ENCODE results near the gene CRLF2. TPM values are rescaled to one million over a fixed set of nuclear protein-coding genes. Genes with fewer than 3 reads are reported as not detected.
"Not testable (repeated sequence)": the region's sequence is repeated elsewhere in the genome, so short reads cannot be mapped to it uniquely, and the experiment has no call there.

CRLF2 gene
- total RNA-seq, 2 donors from 2014 or later: not detected

DNA sequence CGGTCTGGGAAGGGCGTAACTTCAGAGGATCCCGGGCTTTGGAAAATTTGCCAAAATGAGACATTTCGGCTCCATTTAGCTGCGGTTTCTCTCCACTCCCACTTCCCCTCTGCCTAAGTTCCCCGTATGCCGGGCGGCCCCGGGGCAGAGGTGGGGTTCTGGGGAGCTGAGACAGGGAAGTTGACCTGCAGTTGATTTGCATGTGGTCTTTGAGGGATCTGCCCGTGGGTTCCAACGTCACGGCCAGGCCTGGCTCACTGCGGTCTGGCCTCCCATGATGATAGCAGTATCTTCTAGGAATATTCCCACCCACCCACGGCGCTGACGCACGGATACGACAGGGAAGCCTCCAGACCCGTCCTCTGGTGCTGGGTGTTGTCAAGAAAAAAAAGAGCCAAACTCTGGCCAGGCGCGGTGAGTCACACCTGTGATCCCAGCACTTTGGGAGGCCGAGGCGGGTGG is 27.3 kb upstream of the CRLF2 start:
- Histone ChIP-seq H3K36me3 (ENCODE audit: control insufficient read depth, insufficient read depth, low read length) (no peaks in the 10 kb centered on the region), H3K27me3 (ENCODE audit: control insufficient read depth, insufficient read depth, low read length, poor library complexity, severe bottlenecking) (no peaks in the 10 kb centered on the region), H3K9me3 (ENCODE audit: control insufficient read depth, low read length) (no peaks in the 10 kb centered on the region), H3K4me1 (ENCODE audit: control insufficient read depth, insufficient read depth, low read length) (no peaks in the 10 kb centered on the region), H3K9ac (ENCODE audit: extremely low read depth, low read length, poor library complexity, severe bottlenecking) (no peak overlapping the region), H3K4me3 (ENCODE audit: low read length) (no peak overlapping the region), H3K27ac (ENCODE audit: low read depth, low read length) (no peak overlapping the region)
- Mint-ChIP-seq H3K27me3 (ENCODE audit: insufficient read depth) (no peaks in the 10 kb centered on the region), H3K9me3 (peaks cover 26% of the 10 kb centered on the region), H3K4me3 (no peak overlapping the region), H3K36me3 (ENCODE audit: low read depth) (peaks cover 5% of the 10 kb centered on the region), H3K4me1 (peaks cover 2% of the 10 kb centered on the region), H3K27ac (no peak overlapping the region)
- TF ChIP-seq, protein P1, sequence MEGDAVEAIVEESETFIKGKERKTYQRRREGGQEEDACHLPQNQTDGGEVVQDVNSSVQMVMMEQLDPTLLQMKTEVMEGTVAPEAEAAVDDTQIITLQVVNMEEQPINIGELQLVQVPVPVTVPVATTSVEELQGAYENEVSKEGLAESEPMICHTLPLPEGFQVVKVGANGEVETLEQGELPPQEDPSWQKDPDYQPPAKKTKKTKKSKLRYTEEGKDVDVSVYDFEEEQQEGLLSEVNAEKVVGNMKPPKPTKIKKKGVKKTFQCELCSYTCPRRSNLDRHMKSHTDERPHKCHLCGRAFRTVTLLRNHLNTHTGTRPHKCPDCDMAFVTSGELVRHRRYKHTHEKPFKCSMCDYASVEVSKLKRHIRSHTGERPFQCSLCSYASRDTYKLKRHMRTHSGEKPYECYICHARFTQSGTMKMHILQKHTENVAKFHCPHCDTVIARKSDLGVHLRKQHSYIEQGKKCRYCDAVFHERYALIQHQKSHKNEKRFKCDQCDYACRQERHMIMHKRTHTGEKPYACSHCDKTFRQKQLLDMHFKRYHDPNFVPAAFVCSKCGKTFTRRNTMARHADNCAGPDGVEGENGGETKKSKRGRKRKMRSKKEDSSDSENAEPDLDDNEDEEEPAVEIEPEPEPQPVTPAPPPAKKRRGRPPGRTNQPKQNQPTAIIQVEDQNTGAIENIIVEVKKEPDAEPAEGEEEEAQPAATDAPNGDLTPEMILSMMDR (conservative IDR thresholded peaks at IDR 0.05): no peak
- WGBS, 2 experiments (ENCODE audit: insufficient coverage in 1 of 2, insufficient read length in 1 of 2): 96 to 100% methylated on average over 8 to 23 of the region's 23 CpGs
- no peak for DNase-seq

DNA sequence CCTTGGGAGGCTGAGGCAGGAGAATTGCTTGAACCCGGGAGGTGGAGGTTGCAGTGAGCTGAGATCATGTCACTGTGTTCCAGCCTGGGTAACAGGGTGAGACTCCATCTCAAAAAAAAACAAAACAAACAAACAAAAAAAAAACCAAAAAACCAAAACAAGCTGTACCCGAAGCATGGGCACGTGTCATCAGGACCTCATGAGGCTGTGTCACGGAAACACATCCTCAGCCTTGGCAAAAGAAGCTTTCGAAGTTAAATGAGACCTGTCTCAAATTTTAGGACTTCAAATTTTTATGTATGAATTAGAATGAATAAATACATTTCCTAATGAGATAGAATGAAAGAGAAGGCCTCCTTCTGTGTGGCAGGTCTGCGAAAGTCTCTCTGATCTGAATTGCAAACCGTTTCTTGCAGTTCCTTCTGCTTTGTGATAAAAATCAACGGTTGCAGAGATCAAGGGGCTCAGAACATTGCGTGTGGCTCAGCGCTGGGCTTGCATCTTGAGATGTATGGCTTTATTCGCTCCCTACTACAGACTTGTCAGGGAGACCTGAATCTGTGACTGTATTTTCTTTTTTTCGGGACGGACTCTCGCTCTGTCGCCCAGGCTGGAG is 19.5 kb upstream of the CRLF2 start:
- H3K27ac Mint-ChIP-seq: no peak overlapping the region
- Histone ChIP-seq H3K36me3 (ENCODE audit: control insufficient read depth, insufficient read depth, low read length) (no peaks in the 10 kb centered on the region), H3K27ac (ENCODE audit: low read depth, low read length) (no peak overlapping the region), H3K4me1 (ENCODE audit: control insufficient read depth, insufficient read depth, low read length) (no peaks in the 10 kb centered on the region), H3K27me3 (ENCODE audit: control insufficient read depth, insufficient read depth, low read length, poor library complexity, severe bottlenecking) (no peaks in the 10 kb centered on the region), H3K9me3 (ENCODE audit: control insufficient read depth, low read length) (peaks cover 15% of the 10 kb centered on the region), H3K4me3 (ENCODE audit: low read length) (no peak overlapping the region), H3K9ac (ENCODE audit: extremely low read depth, low read length, poor library complexity, severe bottlenecking) (no peak overlapping the region)
- H3K4me3 Mint-ChIP-seq: no peak overlapping the region
- 82 to 83% methylated on average over 13 to 15 of the region's 15 CpGs for WGBS, 2 experiments (ENCODE audit: insufficient coverage in 1 of 2, insufficient read length in 1 of 2)
- TF ChIP-seq, protein P1 (conservative IDR thresholded peaks at IDR 0.05): no peak
- H3K9me3 Mint-ChIP-seq: peaks cover 53% of the 10 kb centered on the region
- no peak for DNase-seq
- peaks cover 13% of the 10 kb centered on the region for H3K36me3 Mint-ChIP-seq (ENCODE audit: low read depth)
- no peaks in the 10 kb centered on the region for H3K4me1 Mint-ChIP-seq
- H3K27me3 Mint-ChIP-seq (ENCODE audit: insufficient read depth): peaks cover 1% of the 10 kb centered on the region

DNA sequence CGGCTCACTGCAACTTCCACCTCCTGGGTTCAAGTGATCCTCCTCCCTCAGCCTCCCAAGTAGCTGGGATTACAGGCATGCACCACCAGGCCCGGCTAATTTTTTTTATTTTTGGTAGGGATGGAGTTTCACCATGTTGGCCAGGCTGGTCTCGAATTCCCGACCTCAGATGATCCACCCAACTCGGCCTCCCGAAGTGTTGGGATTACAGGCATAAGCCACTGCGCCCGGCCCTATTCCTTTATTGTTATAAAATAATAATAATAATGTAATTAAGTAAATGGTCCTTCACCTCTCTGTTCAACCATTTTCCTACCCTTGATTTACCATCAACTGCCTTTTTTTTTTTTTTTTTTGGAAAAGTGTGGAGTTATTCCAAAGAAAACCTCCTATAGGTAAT is 15.7 kb upstream of the CRLF2 start:
- H3K27me3 Mint-ChIP-seq (ENCODE audit: insufficient read depth); H3K27ac Mint-ChIP-seq; H3K27ac ChIP-seq (ENCODE audit: low read depth, low read length); H3K4me1 ChIP-seq (ENCODE audit: control insufficient read depth, insufficient read depth, low read length); H3K4me3 ChIP-seq (ENCODE audit: low read length); H3K27me3 ChIP-seq (ENCODE audit: control insufficient read depth, insufficient read depth, low read length, poor library complexity, severe bottlenecking); H3K4me3 Mint-ChIP-seq; H3K4me1 Mint-ChIP-seq; H3K9ac ChIP-seq (ENCODE audit: extremely low read depth, low read length, poor library complexity, severe bottlenecking); H3K36me3 ChIP-seq (ENCODE audit: control insufficient read depth, insufficient read depth, low read length); DNase-seq: not testable (repeated sequence)
- H3K9me3 ChIP-seq (ENCODE audit: control insufficient read depth, low read length): peaks cover 31% of the 10 kb centered on the region
- H3K36me3 Mint-ChIP-seq (ENCODE audit: low read depth): peaks cover 18% of the 10 kb centered on the region
- peaks cover 58% of the 10 kb centered on the region for H3K9me3 Mint-ChIP-seq
- WGBS, 2 experiments (ENCODE audit: insufficient coverage in 1 of 2, insufficient read length in 1 of 2): 80 to 100% methylated on average over 1 to 6 of the region's 8 CpGs

DNA sequence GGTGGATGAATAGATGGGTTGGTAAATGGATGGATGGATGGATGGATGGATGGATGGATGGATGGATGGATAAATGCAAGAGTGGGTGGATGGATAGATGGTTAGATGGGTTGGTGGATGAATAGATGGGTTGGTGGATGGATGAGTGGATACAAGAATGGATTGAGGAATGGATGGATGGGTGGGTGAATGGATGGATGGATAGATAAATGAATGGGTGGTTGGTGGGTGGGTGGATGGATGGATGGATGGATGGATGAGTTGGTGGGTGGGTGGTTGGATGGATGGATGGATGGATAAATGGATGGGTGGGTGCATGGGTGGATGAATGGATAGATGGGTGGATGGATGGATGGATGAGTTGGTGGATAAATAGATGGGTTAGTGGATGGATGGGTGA is 13.8 kb upstream of the CRLF2 start:
- Histone ChIP-seq H3K36me3 (ENCODE audit: control insufficient read depth, insufficient read depth, low read length) (no peaks in the 10 kb centered on the region), H3K27me3 (ENCODE audit: control insufficient read depth, insufficient read depth, low read length, poor library complexity, severe bottlenecking) (no peaks in the 10 kb centered on the region), H3K9ac (ENCODE audit: extremely low read depth, low read length, poor library complexity, severe bottlenecking) (no peak overlapping the region), H3K27ac (ENCODE audit: low read depth, low read length) (no peak overlapping the region), H3K4me1 (ENCODE audit: control insufficient read depth, insufficient read depth, low read length) (no peaks in the 10 kb centered on the region), H3K9me3 (ENCODE audit: control insufficient read depth, low read length) (peaks cover 46% of the 10 kb centered on the region), H3K4me3 (ENCODE audit: low read length) (no peak overlapping the region)
- H3K4me1 Mint-ChIP-seq: peaks cover 6% of the 10 kb centered on the region
- H3K4me3 Mint-ChIP-seq: no peak overlapping the region
- no peak overlapping the region for H3K27ac Mint-ChIP-seq
- H3K27me3 Mint-ChIP-seq (ENCODE audit: insufficient read depth): peaks cover 5% of the 10 kb centered on the region
- DNase-seq: no peak
- TF ChIP-seq, protein P1 (conservative IDR thresholded peaks at IDR 0.05): no peak
- H3K9me3 Mint-ChIP-seq: peaks cover 66% of the 10 kb centered on the region
- peaks cover 20% of the 10 kb centered on the region for H3K36me3 Mint-ChIP-seq (ENCODE audit: low read depth)

Measured in endodermal cell (in vitro differentiated cells).